Stomach (tissue), 4 donors: ENCODE results near the gene SLC26A3.

ENCODE experiments used
- EP300 ChIP-seq: sonication (generic); formaldehyde crosslinking; IDR thresholded peaks from one replicate; pipeline ENCODE4 v1.6.1; 2017; ENCODE audit warnings: antibody characterized with exemption
- POLR2A ChIP-seq, 4 donors: fragments of 450-650 bp; IDR thresholded peaks; one replicate each; pipeline ENCODE4 v1.6.1; 2016; ENCODE audit warnings: antibody characterized with exemption in 4 of 4, control low read depth in 2 of 4, mild to moderate bottlenecking in 1 of 4, moderate library complexity in 1 of 4
- POLR2AphosphoS5 ChIP-seq, 3 donors: sonication (generic); formaldehyde crosslinking; IDR thresholded peaks; one replicate each; pipeline ENCODE4 v1.6.1; 2016; ENCODE audit warnings: antibody characterized with exemption in 3 of 3
- TF ChIP-seq, protein P1 (sequence below), 7 experiments: fragments of 450-650 bp in 4 of 7; fragments of 200-600 bp in 3 of 7; sonication (generic) in 3 of 7; IDR thresholded peaks; one replicate each; pipeline ENCODE4 v1.5.1; 2016 to 2019; ENCODE audit warnings: antibody characterized with exemption in 7 of 7, control low read depth in 2 of 7, mild to moderate bottlenecking in 1 of 7

DNA sequence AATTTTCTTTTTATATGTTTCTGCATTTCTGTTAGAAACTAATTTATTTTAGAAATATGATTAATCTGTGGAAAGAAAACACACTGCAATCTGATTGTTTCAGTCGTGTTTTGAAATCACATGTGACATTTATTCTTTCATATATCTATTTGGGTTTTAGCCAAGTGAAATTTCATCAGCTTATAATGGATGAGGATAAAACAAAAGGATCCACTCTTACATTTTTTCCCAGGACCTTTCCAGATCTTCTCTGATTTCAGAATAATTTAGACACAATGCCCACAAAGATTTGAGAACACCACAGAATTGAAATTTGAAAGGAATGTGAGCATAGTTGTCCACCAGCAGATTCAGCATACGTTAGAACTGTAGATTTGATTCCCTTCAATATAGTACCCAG is 30.0 kb downstream of the SLC26A3 start:
- TF ChIP-seq, protein P1, sequence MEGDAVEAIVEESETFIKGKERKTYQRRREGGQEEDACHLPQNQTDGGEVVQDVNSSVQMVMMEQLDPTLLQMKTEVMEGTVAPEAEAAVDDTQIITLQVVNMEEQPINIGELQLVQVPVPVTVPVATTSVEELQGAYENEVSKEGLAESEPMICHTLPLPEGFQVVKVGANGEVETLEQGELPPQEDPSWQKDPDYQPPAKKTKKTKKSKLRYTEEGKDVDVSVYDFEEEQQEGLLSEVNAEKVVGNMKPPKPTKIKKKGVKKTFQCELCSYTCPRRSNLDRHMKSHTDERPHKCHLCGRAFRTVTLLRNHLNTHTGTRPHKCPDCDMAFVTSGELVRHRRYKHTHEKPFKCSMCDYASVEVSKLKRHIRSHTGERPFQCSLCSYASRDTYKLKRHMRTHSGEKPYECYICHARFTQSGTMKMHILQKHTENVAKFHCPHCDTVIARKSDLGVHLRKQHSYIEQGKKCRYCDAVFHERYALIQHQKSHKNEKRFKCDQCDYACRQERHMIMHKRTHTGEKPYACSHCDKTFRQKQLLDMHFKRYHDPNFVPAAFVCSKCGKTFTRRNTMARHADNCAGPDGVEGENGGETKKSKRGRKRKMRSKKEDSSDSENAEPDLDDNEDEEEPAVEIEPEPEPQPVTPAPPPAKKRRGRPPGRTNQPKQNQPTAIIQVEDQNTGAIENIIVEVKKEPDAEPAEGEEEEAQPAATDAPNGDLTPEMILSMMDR (IDR thresholded peaks at IDR 0.05) = no peak
- TF ChIP-seq POLR2A (IDR thresholded peaks at IDR 0.05) (no peak), EP300 (no peak), POLR2AphosphoS5 (IDR thresholded peaks at IDR 0.05) (no peak)
